ENCODE measurements around the gene PSTPIP1.
"Not testable (repeated sequence)": the region's sequence is repeated elsewhere in the genome, so short reads cannot be mapped to it uniquely, and the experiment has no call there.

PSTPIP1 gene

GRCh38 chr15:76994971-76995945 is at the start of gene PSTPIP1:
TSS of gene PSTPIP1 (plus strand) at chr15:76995126. CDS start at chr15:76995574, 448 bp downstream.
- DNase-seq (ENCODE audit: low read depth in 3 of 3) = peak in 1 of 3 experiments; percentile 69

DNA sequence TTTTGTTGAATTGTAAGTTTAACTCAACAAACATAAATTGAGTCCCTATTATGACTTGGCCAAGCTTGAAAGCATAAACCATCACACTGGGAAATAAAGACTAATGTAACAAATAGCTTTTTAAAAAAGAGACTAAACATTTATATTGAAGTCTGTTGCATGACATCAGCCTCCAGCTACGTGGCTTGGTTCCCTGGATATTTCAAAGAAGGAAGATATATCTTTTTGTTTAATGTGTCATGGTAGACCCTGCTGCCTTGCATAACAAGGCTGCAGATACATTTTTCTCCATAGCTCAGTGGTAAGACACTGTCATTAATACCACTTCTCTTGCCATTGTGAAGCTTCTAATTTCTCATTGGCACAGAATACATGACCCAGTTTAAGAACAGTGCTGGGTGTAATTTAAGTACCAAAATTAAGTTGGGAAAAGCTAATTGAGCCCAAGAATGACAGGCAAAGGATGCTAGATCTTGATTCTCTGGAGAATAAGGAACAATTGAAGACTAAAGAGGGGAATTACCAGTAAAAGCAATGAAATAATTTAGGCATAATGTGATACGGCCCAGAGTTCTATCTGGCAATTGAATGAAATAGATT is 49.3 kb upstream of the PSTPIP1 start:
- no peak for DNase-seq (ENCODE audit: low read depth in 3 of 3)

- no peak for DNase-seq (ENCODE audit: low read depth in 3 of 3)
Observed at GRCh38 chr15:76947454-76947853, 47.5 kb upstream of the PSTPIP1 start.

DNA sequence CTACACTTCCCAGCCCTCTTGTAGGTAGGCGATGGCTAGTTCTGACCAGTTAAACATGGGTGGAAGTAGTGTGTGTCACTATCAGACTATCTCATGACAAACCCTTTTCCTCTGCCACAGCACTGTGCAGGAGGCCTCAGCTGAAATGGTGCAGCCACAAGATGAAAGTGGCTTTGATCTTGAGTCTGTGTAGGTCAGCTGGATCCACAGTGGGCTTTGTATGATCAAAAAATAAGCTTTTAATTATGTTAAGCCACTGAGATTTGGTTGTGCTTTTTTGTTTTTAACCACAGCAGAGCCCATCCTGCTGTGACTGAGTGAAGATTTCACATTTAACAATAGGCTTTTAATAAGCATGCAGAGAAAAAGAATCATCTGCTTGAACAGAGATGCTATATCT is 43.7 kb upstream of the PSTPIP1 start:
- no peak for DNase-seq (ENCODE audit: low read depth in 3 of 3)

GRCh38 chr15:76953913-76954312 is 41.0 kb upstream of the PSTPIP1 start:
- DNase-seq (ENCODE audit: low read depth in 3 of 3) = no peak

- DNase-seq (ENCODE audit: low read depth in 3 of 3) = no peak
Observed at GRCh38 chr15:76954744-76955143, 40.2 kb upstream of the PSTPIP1 start.

DNA sequence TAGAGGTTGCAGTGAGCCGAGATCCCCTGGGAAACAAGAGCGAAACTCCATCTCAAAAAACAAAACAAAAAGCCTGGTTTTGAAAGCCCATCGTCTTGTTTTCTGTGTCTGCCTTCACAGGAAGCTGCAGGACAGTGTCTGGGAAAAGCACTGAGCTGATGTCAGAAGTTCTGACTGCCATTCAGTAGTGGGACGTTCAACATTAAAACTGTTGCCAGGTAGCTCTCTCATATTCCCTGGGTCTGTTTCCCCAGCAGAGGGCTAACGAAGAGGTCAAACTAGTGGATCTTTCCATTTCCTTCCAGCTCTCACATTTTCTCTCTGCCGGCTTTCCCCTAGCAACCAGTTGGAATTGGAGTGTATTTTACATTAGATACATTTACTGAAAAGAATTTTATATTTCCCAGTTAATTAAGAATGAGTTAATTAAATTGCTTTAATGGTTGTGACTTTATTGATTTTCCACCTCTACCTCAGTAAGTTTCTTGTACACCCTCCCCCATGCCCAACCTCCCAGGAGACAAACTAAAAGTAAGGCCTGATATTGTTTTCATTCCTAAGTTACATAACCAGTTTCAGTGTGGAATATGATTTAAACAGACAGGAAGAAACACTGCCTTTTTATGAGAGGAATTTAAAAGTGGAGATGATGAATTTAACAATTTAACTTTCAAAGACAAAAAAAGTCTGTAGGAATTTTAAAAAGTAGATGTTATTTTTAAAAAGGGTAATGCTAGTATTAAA is 33.5 kb upstream of the PSTPIP1 start:
- no peak for DNase-seq (ENCODE audit: low read depth in 3 of 3)

GRCh38 chr15:76962337-76963013 is 32.5 kb upstream of the PSTPIP1 start:
- DNase-seq (ENCODE audit: low read depth in 3 of 3) = no peak

DNA sequence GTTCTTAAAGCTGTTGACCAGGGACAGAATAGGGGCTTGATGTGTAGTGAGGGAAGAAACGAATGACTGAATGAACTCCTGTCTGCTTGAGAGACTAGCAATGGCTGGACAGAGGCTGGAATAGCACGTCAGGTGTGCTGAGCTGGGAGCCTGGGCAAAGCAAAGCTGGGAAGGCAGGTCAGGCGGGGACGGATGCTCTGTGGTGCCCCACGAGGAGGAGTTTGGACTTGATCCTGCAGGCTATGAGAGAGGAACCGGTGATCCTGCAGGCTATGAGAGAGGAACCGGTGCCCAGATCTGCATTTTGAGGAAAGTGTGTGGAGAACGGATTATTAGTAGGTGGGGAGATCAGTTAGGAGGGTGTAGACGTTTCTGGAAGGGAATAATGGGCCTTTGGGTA is 31.3 kb upstream of the PSTPIP1 start:
- DNase-seq (ENCODE audit: low read depth in 3 of 3) = no peak

- no peak for DNase-seq (ENCODE audit: low read depth in 3 of 3)
Observed at GRCh38 chr15:76964157-76964556, 30.8 kb upstream of the PSTPIP1 start.

GRCh38 chr15:76966051-76966450 is 28.9 kb upstream of the PSTPIP1 start:
- not testable (repeated sequence) for DNase-seq (ENCODE audit: low read depth in 3 of 3)

- no peak for DNase-seq (ENCODE audit: low read depth in 3 of 3)
Observed at GRCh38 chr15:76967067-76967466, 27.9 kb upstream of the PSTPIP1 start.

GRCh38 chr15:76968306-76968705 is 26.6 kb upstream of the PSTPIP1 start:
- no peak for DNase-seq (ENCODE audit: low read depth in 3 of 3)

DNA sequence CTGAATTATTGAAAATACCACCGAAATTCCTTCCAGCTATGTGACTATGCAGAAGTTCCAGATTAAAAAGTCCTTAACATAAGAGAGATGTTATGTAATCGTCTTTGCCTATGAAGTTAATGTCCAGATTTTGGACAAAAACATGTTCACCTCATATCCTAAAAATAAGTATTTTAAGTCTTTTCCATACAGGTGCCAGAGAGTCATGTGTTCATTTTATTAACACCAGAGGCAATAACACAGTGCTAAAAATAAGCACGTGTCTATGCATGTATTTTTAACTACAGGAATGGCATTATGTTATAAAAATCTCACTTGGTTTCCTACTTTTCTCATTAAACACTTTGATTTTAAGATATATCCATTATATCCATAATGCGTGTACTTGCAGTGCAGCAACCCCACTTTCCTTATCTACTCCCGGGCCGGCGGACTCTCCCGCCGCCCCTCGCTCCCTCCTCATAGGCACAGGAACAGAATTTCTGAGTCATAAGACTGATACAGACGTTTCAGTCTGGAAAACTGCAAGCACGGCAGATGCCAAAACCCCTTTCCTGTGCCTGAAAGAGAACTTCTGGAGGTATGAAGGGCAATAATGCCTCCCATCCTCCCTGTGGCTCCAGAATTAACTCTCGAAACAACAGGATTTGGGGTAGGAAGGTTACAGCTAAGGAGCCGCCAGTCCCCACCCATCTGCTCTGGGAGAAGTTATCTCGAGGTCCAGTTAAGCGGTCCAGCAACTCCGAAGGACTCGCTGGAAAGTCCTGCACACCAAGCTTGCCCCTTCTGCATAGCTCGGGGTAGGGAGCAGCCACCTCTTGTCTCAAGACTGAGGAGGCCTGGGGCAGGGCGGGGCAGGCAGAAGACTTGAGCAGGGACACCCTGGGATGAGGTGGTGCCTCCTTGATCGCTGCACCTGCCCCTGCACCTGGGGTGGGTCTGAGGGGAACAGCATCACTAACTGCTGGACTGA is 22.3 kb upstream of the PSTPIP1 start:
- no peak for DNase-seq (ENCODE audit: low read depth in 3 of 3)

DNA sequence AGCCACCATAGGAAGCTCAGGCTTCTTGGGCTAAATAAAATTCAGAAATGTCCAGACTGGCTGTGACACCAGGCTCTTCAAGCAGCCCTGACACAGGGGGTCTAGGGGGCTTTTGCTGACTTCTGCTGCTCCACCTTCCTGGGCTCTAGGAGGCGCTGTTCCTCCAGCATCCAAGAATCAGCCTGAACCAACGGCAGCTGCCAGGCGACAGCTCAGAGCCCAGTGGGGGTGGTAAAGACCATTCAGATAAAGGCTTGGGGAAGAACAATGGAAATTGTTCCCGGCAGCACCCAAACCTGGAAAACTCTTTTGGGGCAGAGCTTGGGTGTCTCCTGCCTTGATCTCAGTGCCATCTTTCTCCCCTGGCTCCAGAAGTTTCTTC is 21.6 kb upstream of the PSTPIP1 start:
- peak in 2 of 3 experiments; percentile 50 to 64 for DNase-seq (ENCODE audit: low read depth in 3 of 3)

DNA sequence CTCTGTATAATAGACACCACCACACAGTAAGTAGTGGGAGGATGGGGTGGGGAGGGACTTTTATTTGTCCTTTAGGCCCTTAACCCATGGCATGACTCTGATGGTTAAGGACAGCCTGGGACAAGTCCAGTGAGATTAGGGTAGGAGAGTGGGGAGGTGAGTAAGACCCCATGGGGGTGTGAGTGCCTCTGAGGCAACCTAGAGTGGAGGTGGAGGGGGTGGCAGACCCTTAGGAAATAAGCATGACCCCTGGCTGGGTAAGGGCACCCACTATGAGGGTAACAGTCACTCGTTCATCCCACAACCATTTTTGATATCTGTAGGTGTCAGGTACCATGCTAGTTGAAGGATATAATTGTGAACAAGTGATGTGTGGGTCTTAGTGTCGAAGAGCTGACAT is 21.0 kb upstream of the PSTPIP1 start:
- no peak for DNase-seq (ENCODE audit: low read depth in 3 of 3)

DNA sequence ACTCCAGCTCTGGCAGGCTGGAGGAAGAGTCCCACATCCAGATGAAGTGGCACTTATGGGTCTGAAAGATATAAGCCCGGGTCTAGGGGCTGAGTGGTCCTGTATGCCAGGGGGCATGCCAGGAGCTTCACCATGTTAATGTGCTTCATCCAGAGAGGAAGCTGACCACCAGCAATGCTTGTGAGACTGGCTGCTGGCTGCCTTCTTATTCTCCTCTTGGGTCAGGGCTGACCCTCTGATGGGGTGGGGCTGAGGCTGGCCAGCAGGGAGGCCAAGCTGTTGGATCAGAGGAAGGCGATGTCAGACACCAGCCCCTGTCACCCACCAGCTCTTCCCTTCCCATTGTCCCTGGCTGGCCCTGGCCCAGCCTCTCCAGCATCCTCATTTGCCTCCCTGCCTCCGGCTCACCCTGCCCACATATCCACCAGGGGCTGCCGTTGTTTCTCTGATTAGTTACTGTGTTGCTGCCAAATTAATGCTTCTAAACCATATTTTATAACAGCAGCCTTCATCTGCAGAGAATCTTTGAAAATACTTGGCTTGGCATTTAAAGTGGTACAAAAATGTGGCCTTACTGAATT is 20.4 kb upstream of the PSTPIP1 start:
- no peak for DNase-seq (ENCODE audit: low read depth in 3 of 3)

- DNase-seq (ENCODE audit: low read depth in 3 of 3) = no peak
Observed at GRCh38 chr15:76976141-76976540, 18.8 kb upstream of the PSTPIP1 start.

DNA sequence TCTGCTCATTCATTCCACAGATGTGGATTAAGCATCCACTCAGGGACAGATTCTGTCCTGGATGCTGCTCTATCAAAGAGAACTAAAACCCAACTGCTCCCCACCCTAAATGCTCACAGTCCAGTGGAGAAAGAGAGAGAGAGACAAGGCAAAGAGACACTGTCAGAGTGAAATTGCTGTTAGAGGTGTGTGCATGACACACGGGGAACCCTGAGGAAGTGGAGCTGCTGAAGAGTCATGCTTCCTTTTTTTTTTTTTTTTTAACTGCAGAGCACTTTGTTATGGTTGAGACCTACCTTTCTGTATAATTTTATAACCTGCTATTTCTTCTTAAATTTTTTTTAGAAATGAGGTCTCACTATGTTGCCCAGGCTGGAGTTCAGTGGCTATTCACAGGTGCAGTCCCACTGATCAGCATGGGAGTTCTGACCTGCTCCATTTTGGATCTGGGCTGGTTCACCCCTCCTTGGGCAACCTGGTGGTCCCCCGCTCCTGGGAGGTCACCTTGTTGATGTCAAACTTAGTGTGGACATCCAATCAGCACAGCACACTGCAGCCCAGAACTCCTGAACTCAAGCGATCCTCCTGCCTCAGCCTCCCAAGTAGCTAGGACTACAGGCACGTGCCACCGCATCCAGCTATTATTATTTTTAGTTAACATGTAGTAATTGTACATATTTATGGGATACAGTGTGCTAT is 18.2 kb upstream of the PSTPIP1 start:
- DNase-seq (ENCODE audit: low read depth in 3 of 3) = no peak

Measured in stimulated activated CD4-positive, alpha-beta T cell treated with anti-CD3 and anti-CD28 coated beads, TNF-alpha, amount 100 ng/mL, for 24 hours (primary cell).